Measurements from ENCODE around the gene TBC1D22B. TPM values are rescaled to one million over a fixed set of nuclear protein-coding genes. Genes with fewer than 3 reads are reported as not detected.

The TBC1D22B gene
- total and polyA plus RNA-seq, 2 of the 13 experiments (the other 11 are each of a cell fraction or from before 2014, with no cell fraction given): 9.7 to 12.9 TPM

GRCh38 chr6:37369321-37370201 is 112.0 kb downstream of the TBC1D22B start (continued):
- TF ChIP-seq GPN1 (CRISPR knock-in tag; IDR thresholded peaks at IDR 0.05; ENCODE audit: borderline replicate concordance): no peak
- peak; percentile 81 for TF ChIP-seq FOSL2 (CRISPR knock-in tag; IDR thresholded peaks at IDR 0.05)
- TF ChIP-seq HMGA1 (CRISPR knock-in tag; conservative IDR thresholded peaks at IDR 0.05): no peak
- TF ChIP-seq ZNF687 (CRISPR knock-in tag; IDR thresholded peaks at IDR 0.05): no peak
- no peak for TF ChIP-seq TIGD3 (CRISPR knock-in tag; IDR thresholded peaks at IDR 0.05; ENCODE audit: borderline replicate concordance)
- no peak for TF ChIP-seq ZNF782 (CRISPR knock-in tag; IDR thresholded peaks at IDR 0.05; ENCODE audit: borderline replicate concordance)
- peak; percentile 49 for TF ChIP-seq AHDC1 (CRISPR knock-in tag; IDR thresholded peaks at IDR 0.05; ENCODE audit: borderline replicate concordance)
- peak; percentile 57; the same call in 1 of the 2 replicates for TF ChIP-seq ZNF644 (CRISPR knock-in tag; IDR thresholded peaks at IDR 0.05; ENCODE audit: low read depth)
- TF ChIP-seq RELA (CRISPR knock-in tag; IDR thresholded peaks at IDR 0.05): no peak
- peak; percentile 100 for TF ChIP-seq RXRB (CRISPR knock-in tag; IDR thresholded peaks at IDR 0.05; ENCODE audit: borderline replicate concordance)
- TF ChIP-seq SOX5 (CRISPR knock-in tag; IDR thresholded peaks at IDR 0.05; ENCODE audit: borderline replicate concordance): peak; percentile 75; the same call in 1 of the 2 replicates
- TF ChIP-seq BATF2 (CRISPR knock-in tag; IDR thresholded peaks at IDR 0.05): no peak
- TF ChIP-seq ATF6 (CRISPR knock-in tag; conservative IDR thresholded peaks at IDR 0.05): no peak

Data from HepG2 (cell line).